ENCODE data around the gene CTSH.

The CTSH gene

DNA sequence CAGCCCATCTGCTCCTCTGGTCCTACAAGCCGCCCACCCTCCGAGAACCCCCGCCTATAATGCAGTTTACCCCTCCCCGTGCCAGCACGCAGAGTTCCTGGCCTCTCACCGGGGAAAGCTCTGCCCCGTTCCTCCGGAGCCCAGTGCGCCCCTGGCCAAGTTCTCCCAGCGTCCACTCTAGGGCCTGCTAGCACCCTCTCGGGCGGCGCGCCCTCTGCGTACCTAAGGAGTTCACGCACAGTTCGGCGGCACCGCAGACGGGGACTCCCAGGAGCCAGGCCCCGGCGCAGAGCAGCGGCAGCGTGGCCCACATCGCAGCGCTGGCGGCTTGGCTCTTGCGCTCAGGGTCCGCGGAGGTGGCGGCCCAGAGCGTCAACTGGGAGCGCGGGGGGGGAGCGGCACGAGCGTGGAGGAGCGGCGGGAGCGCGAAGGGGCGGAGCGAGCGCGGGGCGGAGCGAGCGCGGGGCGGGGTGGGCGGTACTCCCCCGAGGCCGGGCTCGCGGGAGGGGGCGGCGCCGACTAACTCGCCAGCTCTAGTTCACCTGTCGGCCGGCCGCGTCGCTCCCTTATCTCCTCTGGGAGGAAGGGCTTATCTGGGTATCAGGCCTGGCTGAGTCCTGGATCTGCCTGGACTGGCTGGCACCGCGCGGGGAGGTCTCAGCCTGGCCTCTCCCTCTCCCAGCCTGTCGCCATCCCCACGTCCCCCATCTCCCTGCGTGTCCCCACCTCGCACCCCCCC, at the start of gene CTSH:
TSS of gene CTSH (minus strand) at position 378 of the 739 bp plus-strand sequence. CDS start at position 313, 65 bp downstream.
- DNase-seq (ENCODE audit: low read depth in 2 of 2), result peak; percentile 43 to 64

GRCh38 chr15:78993931-78994530, 49.2 kb upstream of the CTSH start:
- DNase-seq (ENCODE audit: low read depth in 2 of 2), result no peak

DNA sequence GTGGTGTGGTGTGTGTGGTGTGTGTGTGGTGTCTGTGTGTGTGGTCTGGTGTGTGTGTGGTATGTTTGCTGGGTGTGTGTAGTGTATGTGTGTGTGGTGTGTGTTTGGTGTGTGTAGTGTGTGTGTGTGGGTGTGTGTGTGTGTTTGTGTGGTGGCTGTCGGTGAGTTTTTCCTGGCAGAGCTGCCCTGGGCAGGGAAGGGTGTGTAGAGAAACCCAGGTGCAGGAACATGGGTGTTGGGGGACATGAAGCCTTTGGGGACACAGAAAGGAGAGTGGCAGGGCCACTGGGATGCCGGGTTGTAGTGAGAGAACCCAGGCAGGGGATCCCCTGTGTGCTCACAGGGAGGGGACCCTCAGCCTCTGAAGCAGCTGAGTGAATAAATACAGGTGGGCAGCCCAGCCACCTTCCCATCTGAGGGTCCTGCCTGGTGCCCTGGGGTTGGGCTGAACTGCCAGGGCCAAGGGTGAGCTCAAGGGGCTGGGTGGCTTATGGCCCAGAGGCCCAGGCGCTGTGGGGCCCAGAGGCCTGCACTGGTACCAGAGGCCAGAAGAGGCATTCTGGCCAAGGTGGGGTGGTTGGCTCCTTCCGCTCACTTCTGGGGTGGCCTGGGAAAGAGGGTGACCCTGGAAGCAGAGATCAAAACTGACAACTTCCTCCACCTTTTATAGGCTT, 48.5 kb upstream of the CTSH start:
- no peak for DNase-seq (ENCODE audit: low read depth in 2 of 2)

DNA sequence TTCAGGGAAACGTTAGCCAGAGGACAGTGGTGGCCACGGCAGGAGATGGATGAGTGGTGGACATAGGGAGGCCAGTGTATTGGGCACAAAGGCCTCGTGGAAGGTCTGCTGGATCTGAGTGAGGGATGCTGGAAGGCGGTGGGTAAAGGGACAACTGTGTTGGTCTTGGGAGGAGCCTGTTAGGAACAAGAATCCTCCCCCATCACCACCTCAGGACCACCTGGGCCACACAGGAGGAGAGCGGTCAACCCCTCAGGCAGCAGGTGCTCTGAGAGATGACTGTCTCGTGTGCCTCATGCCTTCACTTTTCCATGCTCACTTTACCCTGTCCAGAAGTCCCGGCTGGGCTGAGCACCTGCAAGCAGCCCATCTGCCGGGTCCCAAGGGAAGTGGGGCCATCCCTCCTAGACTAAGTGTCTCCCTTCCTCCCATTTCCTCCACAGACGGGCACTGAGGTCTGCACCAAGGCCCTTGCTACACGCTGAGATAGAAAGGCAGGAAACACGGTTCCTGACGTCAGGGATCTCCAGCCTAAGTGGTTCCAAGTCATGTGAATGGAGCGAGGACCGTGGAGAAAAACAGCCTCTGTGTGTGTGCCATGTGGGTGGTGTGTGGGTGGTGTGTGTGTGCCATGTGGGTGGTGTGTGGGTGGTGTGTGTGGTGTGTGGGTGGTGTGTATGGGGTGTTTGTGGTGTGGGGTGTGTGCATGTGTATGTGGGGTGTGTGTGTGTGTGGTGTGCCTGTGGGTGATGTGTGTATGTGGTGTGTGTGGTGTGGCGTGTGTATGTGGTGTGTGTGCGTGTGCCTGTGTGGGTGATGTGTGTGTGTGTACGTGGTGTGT, 47.8 kb upstream of the CTSH start:
- DNase-seq (ENCODE audit: low read depth in 2 of 2), result no peak

GRCh38 chr15:78991879-78992278, 47.0 kb upstream of the CTSH start:
- no peak for DNase-seq (ENCODE audit: low read depth in 2 of 2)

- DNase-seq (ENCODE audit: low read depth in 2 of 2), result no peak
Observed at GRCh38 chr15:78991476-78991875, 46.6 kb upstream of the CTSH start.

DNA sequence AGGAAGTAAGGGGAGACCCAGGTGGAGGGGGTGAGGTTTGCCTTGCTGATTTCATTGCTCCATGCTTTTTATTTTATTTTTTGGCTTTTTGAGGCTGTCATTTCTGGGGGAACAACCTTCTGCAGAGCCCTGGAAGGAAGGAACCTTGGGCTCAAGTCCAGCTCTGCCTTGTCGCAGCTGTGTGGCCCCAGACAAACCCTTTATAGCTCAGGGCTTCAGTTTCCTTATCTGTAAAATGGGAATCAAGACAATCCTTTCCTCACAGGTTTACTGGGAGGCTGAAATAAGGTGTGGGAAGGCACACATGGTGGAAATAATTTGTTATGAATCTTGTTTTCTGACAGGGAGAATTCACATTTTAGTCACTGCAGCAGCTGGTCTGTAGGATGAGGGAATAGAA, 45.4 kb upstream of the CTSH start:
- no peak for DNase-seq (ENCODE audit: low read depth in 2 of 2)

GRCh38 chr15:78989701-78990240, 44.9 kb upstream of the CTSH start:
- DNase-seq (ENCODE audit: low read depth in 2 of 2), result no peak

DNA sequence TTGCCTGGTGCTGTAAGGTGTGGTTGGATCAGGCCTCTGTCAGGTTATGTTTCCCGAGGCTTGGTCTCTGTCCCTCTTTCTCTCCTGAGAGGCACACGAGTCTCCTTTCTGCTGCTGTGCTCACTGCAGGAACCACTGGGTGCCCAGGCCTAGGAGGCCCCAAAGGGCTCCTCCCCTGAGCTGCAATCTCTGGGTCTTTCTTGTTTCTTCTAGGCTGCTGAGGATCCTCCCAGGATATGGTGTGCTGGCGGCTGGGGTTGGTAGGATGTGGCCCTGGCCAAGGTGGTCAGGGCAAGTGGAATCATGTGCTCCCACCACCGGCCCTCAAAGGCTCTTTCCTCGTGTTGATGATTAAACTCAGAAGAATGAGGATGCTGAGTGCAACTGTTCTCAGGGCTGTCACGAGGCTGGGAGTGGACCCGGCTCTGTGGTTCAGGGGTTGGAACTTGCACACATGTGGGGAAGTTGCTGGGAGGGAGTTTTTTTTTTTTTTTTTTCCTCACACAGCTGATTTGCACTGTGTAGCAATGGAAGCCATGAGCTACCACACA, 43.6 kb upstream of the CTSH start:
- DNase-seq (ENCODE audit: low read depth in 2 of 2), result no peak

DNA sequence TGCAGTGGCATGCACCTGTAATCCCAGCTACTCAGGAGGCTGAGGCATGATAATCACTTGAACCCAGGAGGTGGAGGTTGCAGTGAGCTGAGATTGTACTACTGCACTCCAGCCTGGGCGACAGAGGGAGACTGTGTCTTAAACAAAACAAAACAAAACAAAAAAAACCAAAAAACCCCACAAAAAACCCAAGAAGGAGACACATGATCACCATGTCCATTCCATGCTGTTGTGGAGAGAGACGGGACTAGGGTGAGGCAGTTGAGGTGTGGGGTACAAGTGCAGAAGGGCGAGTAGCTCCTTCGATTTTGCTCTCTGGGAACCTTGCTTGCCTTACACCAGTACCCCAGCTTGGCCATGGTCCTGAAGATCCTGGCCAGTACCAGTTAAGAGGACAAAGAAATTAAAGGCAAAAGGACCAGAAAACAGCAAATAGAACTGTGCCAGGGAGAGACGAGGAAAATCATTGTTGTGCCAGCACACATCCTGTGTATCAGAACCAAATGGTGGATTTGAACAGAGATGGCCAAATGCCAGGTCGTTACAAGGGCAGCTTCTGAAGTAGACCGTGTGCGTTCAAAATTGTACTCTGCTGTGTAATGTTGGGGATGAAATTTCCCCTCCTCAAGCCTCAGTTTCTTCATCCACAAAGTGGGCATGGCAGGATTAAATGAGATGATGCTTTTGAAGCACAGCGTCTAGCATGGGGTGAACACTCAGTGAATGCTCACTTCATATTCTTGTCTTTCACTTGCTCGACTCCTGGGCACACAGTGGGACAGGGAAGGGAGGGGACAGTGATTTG, 42.9 kb upstream of the CTSH start:
- no peak for DNase-seq (ENCODE audit: low read depth in 2 of 2)

DNA sequence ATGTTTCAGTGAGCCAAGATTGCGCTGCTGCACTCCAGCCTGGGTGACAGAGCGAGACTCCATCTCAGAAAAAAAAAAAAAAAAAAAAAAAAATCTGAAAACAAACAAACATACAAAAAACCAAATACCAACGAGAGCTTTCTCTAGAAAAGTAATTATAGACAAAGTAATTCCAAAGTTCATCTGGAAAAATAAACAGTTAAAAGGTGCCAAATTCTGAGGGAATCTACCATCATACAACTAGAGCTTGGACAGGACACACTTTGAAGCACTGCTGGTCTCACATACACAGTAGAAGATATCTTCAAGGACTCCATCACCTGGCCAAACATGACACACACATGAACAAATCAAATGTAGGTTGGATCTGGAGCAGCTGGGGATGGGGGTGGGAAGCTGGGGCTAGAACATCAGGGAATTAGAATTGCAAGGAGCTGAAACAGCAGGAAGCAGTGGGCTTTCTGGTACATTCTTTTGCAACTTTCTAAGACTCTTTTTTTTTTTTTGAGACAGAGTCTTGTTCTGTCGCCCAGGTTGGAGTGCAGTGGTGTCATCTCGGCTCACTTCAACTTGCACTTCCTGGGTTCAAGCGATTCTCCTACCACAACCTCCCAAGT, 41.1 kb upstream of the CTSH start:
- DNase-seq (ENCODE audit: low read depth in 2 of 2), result no peak

GRCh38 chr15:78984041-78984440, 39.2 kb upstream of the CTSH start:
- DNase-seq (ENCODE audit: low read depth in 2 of 2), result no peak

GRCh38 chr15:78983146-78983918, 38.5 kb upstream of the CTSH start:
- no peak for DNase-seq (ENCODE audit: low read depth in 2 of 2)

GRCh38 chr15:78982736-78983135, 37.9 kb upstream of the CTSH start:
- DNase-seq (ENCODE audit: low read depth in 2 of 2), result no peak

- DNase-seq (ENCODE audit: low read depth in 2 of 2), result no peak
Observed at GRCh38 chr15:78981532-78982313, 36.9 kb upstream of the CTSH start.

DNA sequence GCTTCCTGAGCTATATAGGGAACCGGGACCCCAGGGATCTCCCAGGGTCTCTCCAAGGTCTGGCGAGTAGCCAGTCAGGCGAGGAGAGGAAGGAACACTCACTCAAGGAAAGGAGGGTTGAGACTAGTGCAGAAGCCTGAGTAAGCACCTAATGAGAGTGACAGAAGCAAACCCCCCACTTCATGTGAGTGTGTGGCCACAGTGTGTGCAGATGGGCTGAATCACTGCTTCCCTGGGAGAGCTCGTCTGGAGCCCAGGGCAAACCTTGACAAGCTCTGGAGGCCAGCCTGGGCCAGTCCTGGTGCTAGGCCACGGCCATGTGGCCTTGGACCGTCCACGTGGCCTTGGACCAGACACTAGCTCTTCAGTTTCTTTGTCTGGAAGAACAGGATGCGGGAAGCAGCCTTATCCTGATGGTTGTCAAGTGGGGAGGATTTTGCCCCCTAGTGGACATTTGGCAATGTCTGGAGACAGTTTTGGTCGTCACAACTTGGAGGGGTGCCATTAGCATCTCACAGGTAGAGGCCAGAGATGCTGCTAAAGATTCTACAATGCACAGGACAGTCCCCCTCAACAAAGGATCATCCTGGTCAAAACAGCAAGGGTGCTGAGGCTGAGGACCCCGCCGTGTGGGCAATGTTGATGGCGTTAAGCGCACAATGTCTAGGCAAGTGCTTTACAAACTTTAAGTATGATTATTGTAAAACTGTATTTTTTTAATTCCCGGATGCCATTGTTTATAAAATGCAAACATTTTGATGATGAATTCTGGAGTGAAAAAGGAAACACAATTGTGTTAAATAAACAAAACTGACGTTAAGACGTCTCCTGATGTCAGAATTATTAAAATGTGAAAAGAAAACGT, 34.8 kb upstream of the CTSH start:
- DNase-seq (ENCODE audit: low read depth in 2 of 2), result peak in 1 of 2 donors; percentile 15

- no peak for DNase-seq (ENCODE audit: low read depth in 2 of 2)
Observed at GRCh38 chr15:78978601-78979179, 33.8 kb upstream of the CTSH start.

Measured in activated CD4-positive, alpha-beta T cell treated with anti-CD3 and anti-CD28 coated beads for 24 hours (primary cell).